Measurements from ENCODE around the gene DLX3. TPM values are rescaled to one million over a fixed set of nuclear protein-coding genes. Genes with fewer than 3 reads are reported as not detected.

The DLX3 gene
- total RNA-seq, 1 donor from 2014 or later: not detected

GRCh38 chr17:50013079-50013478, 18.1 kb upstream of the DLX3 start:
- no peak for DNase-seq (ENCODE audit: low read depth)
- Histone ChIP-seq H3K27me3 (ENCODE audit: control insufficient read depth, insufficient read depth, low read length) (no peaks in the 10 kb centered on the region), H3K4me3 (ENCODE audit: low read depth, low read length) (no peak overlapping the region), H3K36me3 (ENCODE audit: control insufficient read depth, insufficient read depth, low read length) (no peaks in the 10 kb centered on the region)
- TF ChIP-seq, protein P1, sequence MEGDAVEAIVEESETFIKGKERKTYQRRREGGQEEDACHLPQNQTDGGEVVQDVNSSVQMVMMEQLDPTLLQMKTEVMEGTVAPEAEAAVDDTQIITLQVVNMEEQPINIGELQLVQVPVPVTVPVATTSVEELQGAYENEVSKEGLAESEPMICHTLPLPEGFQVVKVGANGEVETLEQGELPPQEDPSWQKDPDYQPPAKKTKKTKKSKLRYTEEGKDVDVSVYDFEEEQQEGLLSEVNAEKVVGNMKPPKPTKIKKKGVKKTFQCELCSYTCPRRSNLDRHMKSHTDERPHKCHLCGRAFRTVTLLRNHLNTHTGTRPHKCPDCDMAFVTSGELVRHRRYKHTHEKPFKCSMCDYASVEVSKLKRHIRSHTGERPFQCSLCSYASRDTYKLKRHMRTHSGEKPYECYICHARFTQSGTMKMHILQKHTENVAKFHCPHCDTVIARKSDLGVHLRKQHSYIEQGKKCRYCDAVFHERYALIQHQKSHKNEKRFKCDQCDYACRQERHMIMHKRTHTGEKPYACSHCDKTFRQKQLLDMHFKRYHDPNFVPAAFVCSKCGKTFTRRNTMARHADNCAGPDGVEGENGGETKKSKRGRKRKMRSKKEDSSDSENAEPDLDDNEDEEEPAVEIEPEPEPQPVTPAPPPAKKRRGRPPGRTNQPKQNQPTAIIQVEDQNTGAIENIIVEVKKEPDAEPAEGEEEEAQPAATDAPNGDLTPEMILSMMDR (IDR thresholded peaks at IDR 0.05; ENCODE audit: insufficient read depth, low read length, severe bottlenecking): no peak
- FAIRE-seq: no peak

DNA sequence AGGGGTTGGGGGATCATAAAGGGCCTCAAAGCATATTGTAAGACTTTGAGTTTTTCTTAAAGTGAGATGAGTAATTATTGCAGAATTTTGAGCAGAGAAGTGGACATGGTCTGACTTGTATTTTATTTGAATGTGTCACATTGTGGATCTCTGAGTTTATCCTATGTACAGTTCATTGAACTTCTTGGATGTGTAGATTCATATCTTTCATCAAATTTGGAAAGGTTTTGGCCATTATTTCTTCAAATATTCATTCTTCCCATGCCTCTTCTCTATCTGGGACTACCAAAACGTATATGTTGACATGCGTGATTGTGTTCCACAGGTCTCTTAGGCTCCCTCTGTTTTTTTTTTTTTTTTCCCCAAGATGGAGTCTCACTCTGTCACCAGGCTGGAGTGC, 14.3 kb upstream of the DLX3 start:
- no peak for FAIRE-seq

DNA sequence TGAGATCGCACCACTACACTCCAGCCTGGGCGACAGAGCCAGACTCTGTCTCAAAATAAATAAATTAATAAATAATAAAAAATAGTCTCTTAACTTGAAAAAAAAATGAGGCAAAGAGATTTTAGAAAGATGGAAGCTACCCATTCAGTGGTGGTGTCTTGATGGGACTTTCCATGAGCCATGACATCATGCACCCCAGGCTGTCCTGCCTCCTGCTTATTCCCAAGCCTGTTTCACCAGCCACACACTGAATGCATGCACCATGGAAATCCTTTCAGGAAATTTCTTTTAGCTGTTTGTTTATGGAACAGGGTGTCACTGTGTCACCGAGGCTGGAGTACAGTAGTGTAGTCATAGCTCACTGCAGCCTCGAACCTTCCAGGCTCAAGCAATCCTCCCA, 8.9 kb upstream of the DLX3 start:
- peaks cover 14% of the 10 kb centered on the region for H3K27me3 ChIP-seq (ENCODE audit: control insufficient read depth, insufficient read depth, low read length)
- TF ChIP-seq, protein P1 (IDR thresholded peaks at IDR 0.05; ENCODE audit: insufficient read depth, low read length, severe bottlenecking): no peak
- no peak overlapping the region for H3K4me3 ChIP-seq (ENCODE audit: low read depth, low read length)
- FAIRE-seq: no peak
- H3K36me3 ChIP-seq (ENCODE audit: control insufficient read depth, insufficient read depth, low read length): no peaks in the 10 kb centered on the region
- no peak for DNase-seq (ENCODE audit: low read depth)

More for the DNA sequence above, 14.3 kb upstream of the DLX3 start:
- Histone ChIP-seq H3K27me3 (ENCODE audit: control insufficient read depth, insufficient read depth, low read length) (no peaks in the 10 kb centered on the region), H3K36me3 (ENCODE audit: control insufficient read depth, insufficient read depth, low read length) (no peaks in the 10 kb centered on the region), H3K4me3 (ENCODE audit: low read depth, low read length) (no peak overlapping the region)
- TF ChIP-seq, protein P1 (IDR thresholded peaks at IDR 0.05; ENCODE audit: insufficient read depth, low read length, severe bottlenecking): no peak
- no peak for DNase-seq (ENCODE audit: low read depth)

DNA sequence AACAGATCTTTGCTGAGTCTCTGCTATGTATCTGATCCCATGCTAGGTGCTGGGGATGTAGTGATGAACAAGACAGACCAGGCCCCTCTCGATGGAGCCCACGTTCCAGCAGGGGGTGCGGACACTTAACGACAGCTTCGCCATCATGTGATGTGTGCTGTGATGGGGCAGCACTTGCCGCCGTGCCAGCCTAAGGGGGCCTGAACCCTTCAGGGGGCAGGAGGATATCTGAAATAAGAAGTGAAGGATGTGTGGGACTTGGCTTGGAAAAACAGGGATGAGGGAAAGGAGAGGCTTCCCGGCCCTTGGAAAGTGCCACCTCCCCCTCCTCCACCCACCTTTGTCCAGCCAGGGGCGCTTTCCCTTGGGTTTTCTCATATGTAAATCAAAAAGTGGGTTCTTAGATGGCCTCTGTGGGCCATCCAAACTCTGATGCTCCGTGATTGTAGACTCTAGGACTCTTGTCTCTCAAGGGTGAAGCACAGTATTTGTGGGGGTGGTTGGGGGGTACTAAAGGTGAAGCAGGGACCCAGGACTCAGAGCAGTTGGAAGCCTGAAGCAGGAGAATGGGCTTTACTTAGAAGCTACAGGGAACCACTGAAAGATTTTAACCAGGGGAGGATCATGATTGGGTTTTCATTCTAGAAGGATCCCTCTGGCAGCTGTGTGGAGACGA, 4.0 kb upstream of the DLX3 start:
- no peak for DNase-seq (ENCODE audit: low read depth)
- Histone ChIP-seq H3K27me3 (ENCODE audit: control insufficient read depth, insufficient read depth, low read length) (peaks cover 18% of the 10 kb centered on the region), H3K36me3 (ENCODE audit: control insufficient read depth, insufficient read depth, low read length) (no peaks in the 10 kb centered on the region), H3K4me3 (ENCODE audit: low read depth, low read length) (no peak overlapping the region)
- no peak for FAIRE-seq
- TF ChIP-seq, protein P1 (IDR thresholded peaks at IDR 0.05; ENCODE audit: insufficient read depth, low read length, severe bottlenecking): no peak

- FAIRE-seq: no peak
- Histone ChIP-seq H3K27me3 (ENCODE audit: control insufficient read depth, insufficient read depth, low read length) (peaks cover 18% of the 10 kb centered on the region), H3K36me3 (ENCODE audit: control insufficient read depth, insufficient read depth, low read length) (no peaks in the 10 kb centered on the region), H3K4me3 (ENCODE audit: low read depth, low read length) (no peak overlapping the region)
- DNase-seq (ENCODE audit: low read depth): peak; percentile 69
- TF ChIP-seq, protein P1 (IDR thresholded peaks at IDR 0.05; ENCODE audit: insufficient read depth, low read length, severe bottlenecking): peak; percentile 90
Observed at GRCh38 chr17:49997773-49998703, 3.0 kb upstream of the DLX3 start.
